RWPE2 (cell line): ENCODE data around the gene LRMDA.

Experiments
- ATAC-seq: fragments of 200-7000 bp; cut with Tn5 transposase; 3 replicates; pipeline ENCODE4 v1.9.1; 2021; ENCODE audit warnings: low read depth
- DNase-seq: peaks from one replicate; pipeline ENCODE4 v3.0.0-alpha.2; 2020; ENCODE audit warnings: low spot score
- H3K27ac ChIP-seq: fragments of 450-650 bp; 2 replicates; pipeline ENCODE4 v1.5.1; 2017; ENCODE audit warnings: mild to moderate bottlenecking; ENCODE audit not compliant: poor library complexity, severe bottlenecking
- H3K27me3 ChIP-seq: fragments of 250-450 bp; sonication (Bioruptor Pico); 2 replicates; pipeline ENCODE4 v1.5.1; 2021; ENCODE audit warnings: mild to moderate bottlenecking, moderate library complexity; ENCODE audit not compliant: insufficient read depth, poor library complexity, severe bottlenecking
- H3K36me3 ChIP-seq: fragments of 250-450 bp; sonication (Bioruptor Pico); 2 replicates; pipeline ENCODE4 v1.5.1; 2020; ENCODE audit warnings: low read depth, mild to moderate bottlenecking, moderate library complexity
- H3K4me1 ChIP-seq: fragments of 250-450 bp; sonication (Bioruptor Pico); 2 replicates; pipeline ENCODE4 v1.5.1; 2021; ENCODE audit warnings: mild to moderate bottlenecking, moderate library complexity; ENCODE audit not compliant: insufficient read depth, poor library complexity, severe bottlenecking
- H3K4me3 ChIP-seq: fragments of 250-450 bp; sonication (Bioruptor Pico); 2 replicates; pipeline ENCODE4 v1.5.1; 2021; ENCODE audit warnings: mild to moderate bottlenecking, moderate library complexity; ENCODE audit not compliant: severe bottlenecking
- H3K9me3 ChIP-seq: fragments of 250-450 bp; sonication (Bioruptor Pico); 2 replicates; pipeline ENCODE4 v1.5.1; 2021; ENCODE audit warnings: mild to moderate bottlenecking, moderate library complexity; ENCODE audit not compliant: severe bottlenecking
- CTCF ChIP-seq: fragments of 450-650 bp; IDR thresholded peaks from one replicate; pipeline ENCODE4 v1.5.1; 2017; ENCODE audit warnings: mild to moderate bottlenecking, moderate library complexity; ENCODE audit not compliant: poor library complexity, severe bottlenecking

Gene LRMDA

GRCh38 chr10:75720157-75720556 is 288.7 kb downstream of the LRMDA start:
- no peak for DNase-seq
- Histone ChIP-seq H3K36me3 (no peaks in the 10 kb centered on the region), H3K4me1 (no peaks in the 10 kb centered on the region), H3K27me3 (peaks cover 1% of the 10 kb centered on the region), H3K27ac (no peak overlapping the region), H3K9me3 (no peaks in the 10 kb centered on the region), H3K4me3 (no peak overlapping the region)
- TF ChIP-seq CTCF = no peak
- ATAC-seq = no peak

- H3K27ac ChIP-seq = no peak overlapping the region
- TF ChIP-seq CTCF = no peak
- no peak overlapping the region for H3K4me3 ChIP-seq
- ATAC-seq (no peak), DNase-seq (no peak)
- H3K36me3 ChIP-seq = no peaks in the 10 kb centered on the region
- no peaks in the 10 kb centered on the region for H3K4me1 ChIP-seq
- no peaks in the 10 kb centered on the region for H3K27me3 ChIP-seq
- H3K9me3 ChIP-seq = no peaks in the 10 kb centered on the region
Observed at GRCh38 chr10:75722020-75722419, 290.6 kb downstream of the LRMDA start.

GRCh38 chr10:75722609-75723008 is 291.2 kb downstream of the LRMDA start:
- H3K27ac ChIP-seq = no peak overlapping the region
- no peak overlapping the region for H3K4me3 ChIP-seq
- no peaks in the 10 kb centered on the region for H3K4me1 ChIP-seq
- H3K27me3 ChIP-seq = no peaks in the 10 kb centered on the region
- H3K9me3 ChIP-seq = no peaks in the 10 kb centered on the region
- H3K36me3 ChIP-seq = no peaks in the 10 kb centered on the region
- no peak for TF ChIP-seq CTCF
- ATAC-seq (no peak), DNase-seq (no peak)

- TF ChIP-seq CTCF = no peak
- no peaks in the 10 kb centered on the region for H3K4me1 ChIP-seq
- H3K9me3 ChIP-seq = no peaks in the 10 kb centered on the region
- no peak for ATAC-seq
- no peak overlapping the region for H3K4me3 ChIP-seq
- H3K27me3 ChIP-seq = peaks cover 3% of the 10 kb centered on the region
- no peak overlapping the region for H3K27ac ChIP-seq
- no peaks in the 10 kb centered on the region for H3K36me3 ChIP-seq
- DNase-seq = no peak
Observed at GRCh38 chr10:75723319-75723980, 292.0 kb downstream of the LRMDA start.

- no peak overlapping the region for H3K4me3 ChIP-seq
- H3K36me3 ChIP-seq = no peaks in the 10 kb centered on the region
- H3K27ac ChIP-seq = no peak overlapping the region
- no peaks in the 10 kb centered on the region for H3K4me1 ChIP-seq
- DNase-seq = no peak
- no peak for TF ChIP-seq CTCF
- ATAC-seq = no peak
- peaks cover 3% of the 10 kb centered on the region for H3K27me3 ChIP-seq
- H3K9me3 ChIP-seq = no peaks in the 10 kb centered on the region
Observed at GRCh38 chr10:75724047-75724446, 292.6 kb downstream of the LRMDA start.
